Measurements from ENCODE around the gene CDH9. TPM values are rescaled to one million over a fixed set of nuclear protein-coding genes. Genes with fewer than 3 reads are reported as not detected.

CDH9 gene
- total RNA-seq, 1 experiment from 2014 or later = not detected

- no peaks in the 10 kb centered on the region for H3K27me3 Mint-ChIP-seq (ENCODE audit: insufficient read depth, unreplicated experiment)
- intact Hi-C loops (cut with micrococcal nuclease) = no loop called here
- no peak overlapping the region for H3K27ac Mint-ChIP-seq (ENCODE audit: low read depth, unreplicated experiment)
- CTCF ChIA-PET = no interaction called here
- no peaks in the 10 kb centered on the region for H3K4me1 Mint-ChIP-seq (ENCODE audit: insufficient read depth, unreplicated experiment)
- POLR2A ChIA-PET = no interaction called here
- H3K36me3 Mint-ChIP-seq (ENCODE audit: insufficient read depth, unreplicated experiment) = no peaks in the 10 kb centered on the region
- H3K9me3 Mint-ChIP-seq (ENCODE audit: unreplicated experiment) = no peaks in the 10 kb centered on the region
- TF ChIP-seq, protein P1, sequence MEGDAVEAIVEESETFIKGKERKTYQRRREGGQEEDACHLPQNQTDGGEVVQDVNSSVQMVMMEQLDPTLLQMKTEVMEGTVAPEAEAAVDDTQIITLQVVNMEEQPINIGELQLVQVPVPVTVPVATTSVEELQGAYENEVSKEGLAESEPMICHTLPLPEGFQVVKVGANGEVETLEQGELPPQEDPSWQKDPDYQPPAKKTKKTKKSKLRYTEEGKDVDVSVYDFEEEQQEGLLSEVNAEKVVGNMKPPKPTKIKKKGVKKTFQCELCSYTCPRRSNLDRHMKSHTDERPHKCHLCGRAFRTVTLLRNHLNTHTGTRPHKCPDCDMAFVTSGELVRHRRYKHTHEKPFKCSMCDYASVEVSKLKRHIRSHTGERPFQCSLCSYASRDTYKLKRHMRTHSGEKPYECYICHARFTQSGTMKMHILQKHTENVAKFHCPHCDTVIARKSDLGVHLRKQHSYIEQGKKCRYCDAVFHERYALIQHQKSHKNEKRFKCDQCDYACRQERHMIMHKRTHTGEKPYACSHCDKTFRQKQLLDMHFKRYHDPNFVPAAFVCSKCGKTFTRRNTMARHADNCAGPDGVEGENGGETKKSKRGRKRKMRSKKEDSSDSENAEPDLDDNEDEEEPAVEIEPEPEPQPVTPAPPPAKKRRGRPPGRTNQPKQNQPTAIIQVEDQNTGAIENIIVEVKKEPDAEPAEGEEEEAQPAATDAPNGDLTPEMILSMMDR (IDR thresholded peaks at IDR 0.05; ENCODE audit: unreplicated experiment) = no peak
- H3K4me3 Mint-ChIP-seq (ENCODE audit: unreplicated experiment) = no peak overlapping the region
- BruUV-seq (replicated peaks) = no TSS peak
- DNase-seq (ENCODE audit: unreplicated experiment) = no peak
These were observed 92.5 kb downstream of the CDH9 start for GRCh38 chr5:26945901-26946300.

- ChIA-PET CTCF (no interaction called here), POLR2A (interaction anchor here (0.7 kb wide), 1 partner anchor 10 kb away, joined by 3 read pairs; no protein-coding TSS in a partner anchor)
- intact Hi-C loops (cut with micrococcal nuclease) = no loop called here
- Mint-ChIP-seq H3K27ac (ENCODE audit: low read depth, unreplicated experiment) (no peak overlapping the region), H3K4me1 (ENCODE audit: insufficient read depth, unreplicated experiment) (no peaks in the 10 kb centered on the region), H3K27me3 (ENCODE audit: insufficient read depth, unreplicated experiment) (no peaks in the 10 kb centered on the region), H3K36me3 (ENCODE audit: insufficient read depth, unreplicated experiment) (no peaks in the 10 kb centered on the region), H3K4me3 (ENCODE audit: unreplicated experiment) (no peak overlapping the region), H3K9me3 (ENCODE audit: unreplicated experiment) (no peaks in the 10 kb centered on the region)
- no TSS peak for BruUV-seq (replicated peaks)
- peak; percentile 49 for DNase-seq (ENCODE audit: unreplicated experiment)
- TF ChIP-seq, protein P1 (IDR thresholded peaks at IDR 0.05; ENCODE audit: unreplicated experiment) = no peak
These were observed 95.9 kb downstream of the CDH9 start for GRCh38 chr5:26942481-26942880.

DNA sequence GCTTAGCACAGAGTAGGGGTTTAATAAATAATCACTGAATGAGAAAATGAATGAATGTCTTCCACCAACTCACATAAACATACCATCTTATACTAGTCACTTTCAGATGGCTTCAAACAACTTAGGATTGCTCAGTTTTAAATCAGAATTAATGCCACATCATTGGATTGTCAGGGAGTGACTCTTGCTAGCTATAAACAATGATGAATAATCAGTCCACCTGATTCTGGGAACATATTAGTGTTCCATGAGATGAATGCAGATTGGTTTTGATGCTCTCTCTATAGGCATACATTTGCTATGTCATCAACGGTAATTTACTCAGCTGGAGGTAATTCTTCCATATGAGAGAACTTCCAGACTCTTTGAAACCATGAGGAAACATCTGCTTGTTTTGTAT lies 97.4 kb downstream of the CDH9 start:
- Mint-ChIP-seq H3K27me3 (ENCODE audit: insufficient read depth, unreplicated experiment) (no peaks in the 10 kb centered on the region), H3K27ac (ENCODE audit: low read depth, unreplicated experiment) (no peak overlapping the region), H3K4me1 (ENCODE audit: insufficient read depth, unreplicated experiment) (no peaks in the 10 kb centered on the region), H3K36me3 (ENCODE audit: insufficient read depth, unreplicated experiment) (no peaks in the 10 kb centered on the region), H3K4me3 (ENCODE audit: unreplicated experiment) (no peak overlapping the region), H3K9me3 (ENCODE audit: unreplicated experiment) (no peaks in the 10 kb centered on the region)
- TF ChIP-seq, protein P1 (IDR thresholded peaks at IDR 0.05; ENCODE audit: unreplicated experiment) = no peak
- ChIA-PET CTCF (interaction anchor here (0.6 kb wide), 1 partner anchor 74 kb away, joined by 3 read pairs; no protein-coding TSS in a partner anchor), POLR2A (interaction anchor here (0.6 kb wide), 1 partner anchor 27 kb away, joined by 3 read pairs; no protein-coding TSS in a partner anchor)
- intact Hi-C loops (cut with micrococcal nuclease) = no loop called here
- DNase-seq (ENCODE audit: unreplicated experiment) = no peak
- no TSS peak for BruUV-seq (replicated peaks)

DNA sequence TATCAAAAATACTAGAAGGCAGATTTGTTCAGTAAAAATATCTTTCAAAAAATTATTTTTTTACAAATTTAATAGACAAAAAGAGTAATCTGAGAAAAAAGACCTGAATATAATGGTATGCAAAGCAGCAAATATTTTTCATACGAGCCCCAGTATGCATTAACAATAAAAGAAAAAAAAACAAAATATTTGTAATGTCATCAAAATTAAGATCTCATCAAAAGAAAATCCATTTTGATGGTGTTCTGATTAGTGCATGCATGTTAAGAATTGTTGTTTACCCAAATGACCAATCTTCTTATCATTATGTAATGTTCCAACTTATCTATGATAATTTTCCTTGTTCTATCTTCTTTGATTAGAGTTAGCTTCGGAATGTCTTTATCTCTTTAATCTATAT lies 106.1 kb downstream of the CDH9 start:
- H3K27ac Mint-ChIP-seq (ENCODE audit: low read depth, unreplicated experiment) = no peak overlapping the region
- intact Hi-C loops (cut with micrococcal nuclease) = no loop called here
- peaks cover 14% of the 10 kb centered on the region for H3K9me3 Mint-ChIP-seq (ENCODE audit: unreplicated experiment)
- BruUV-seq (replicated peaks) = no TSS peak
- no peak for DNase-seq (ENCODE audit: unreplicated experiment)
- no peak overlapping the region for H3K4me3 Mint-ChIP-seq (ENCODE audit: unreplicated experiment)
- no peaks in the 10 kb centered on the region for H3K4me1 Mint-ChIP-seq (ENCODE audit: insufficient read depth, unreplicated experiment)
- H3K27me3 Mint-ChIP-seq (ENCODE audit: insufficient read depth, unreplicated experiment) = no peaks in the 10 kb centered on the region
- TF ChIP-seq, protein P1 (IDR thresholded peaks at IDR 0.05; ENCODE audit: unreplicated experiment) = no peak
- ChIA-PET CTCF (no interaction called here), POLR2A (no interaction called here)
- no peaks in the 10 kb centered on the region for H3K36me3 Mint-ChIP-seq (ENCODE audit: insufficient read depth, unreplicated experiment)
